ENCODE results near the gene APH1B. TPM values are rescaled to one million over a fixed set of nuclear protein-coding genes. Genes with fewer than 3 reads are reported as not detected.
A peak's percentile ranks its signal among the peaks of the same experiment; 100 is the strongest.
"Not testable (repeated sequence)": the region's sequence is repeated elsewhere in the genome, so short reads cannot be mapped to it uniquely, and the experiment has no call there.

APH1B gene
- total RNA-seq, 1 experiment from 2014 or later, result 5.2 TPM

- DNase-seq, result peak; percentile 91
- H3K27me3 ChIP-seq, result no peaks in the 10 kb centered on the region
- H3K36me3 ChIP-seq, result no peaks in the 10 kb centered on the region
- H3K9me3 ChIP-seq, result no peaks in the 10 kb centered on the region
- H3K4me3 ChIP-seq, result no peak overlapping the region
These were observed 55.1 kb downstream of the APH1B start for GRCh38 chr15:63332367-63333124.

DNA sequence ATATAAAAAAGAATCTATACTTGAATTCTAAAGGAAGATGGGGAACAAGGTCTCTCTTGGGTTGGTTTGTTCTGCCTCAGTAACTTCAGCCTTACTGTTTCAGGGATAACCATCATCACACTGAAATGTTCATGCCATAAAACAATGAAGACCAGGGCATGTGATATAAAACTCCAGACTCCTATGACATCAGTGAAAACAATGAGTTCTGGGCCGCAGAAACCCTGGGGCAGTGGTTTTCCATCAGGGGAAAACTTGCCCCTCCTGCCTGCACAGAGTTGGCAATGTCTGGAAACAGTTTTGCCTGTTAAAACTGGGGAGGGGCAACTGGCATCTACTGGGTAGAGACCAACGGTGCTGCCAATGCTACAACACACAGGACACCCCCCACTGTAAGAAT lies 57.4 kb downstream of the APH1B start:
- no peaks in the 10 kb centered on the region for H3K27me3 ChIP-seq
- H3K9me3 ChIP-seq, result no peaks in the 10 kb centered on the region
- DNase-seq, result no peak
- no peaks in the 10 kb centered on the region for H3K36me3 ChIP-seq
- H3K4me3 ChIP-seq, result no peak overlapping the region

- no peaks in the 10 kb centered on the region for H3K36me3 ChIP-seq
- DNase-seq, result no peak
- no peak overlapping the region for H3K4me3 ChIP-seq
- H3K27me3 ChIP-seq, result no peaks in the 10 kb centered on the region
- no peaks in the 10 kb centered on the region for H3K9me3 ChIP-seq
These were observed 58.3 kb downstream of the APH1B start for GRCh38 chr15:63335543-63336240.

GRCh38 chr15:63337046-63337445 lies 59.6 kb downstream of the APH1B start:
- Histone ChIP-seq H3K9me3 (no peaks in the 10 kb centered on the region), H3K27me3 (no peaks in the 10 kb centered on the region), H3K4me3 (no peak overlapping the region), H3K36me3 (no peaks in the 10 kb centered on the region)
- DNase-seq, result no peak

GRCh38 chr15:63338170-63338569 lies 60.8 kb downstream of the APH1B start:
- no peaks in the 10 kb centered on the region for H3K27me3 ChIP-seq
- H3K36me3 ChIP-seq, result no peaks in the 10 kb centered on the region
- peak; percentile 58 for DNase-seq
- H3K4me3 ChIP-seq, result no peak overlapping the region
- H3K9me3 ChIP-seq, result no peaks in the 10 kb centered on the region

DNA sequence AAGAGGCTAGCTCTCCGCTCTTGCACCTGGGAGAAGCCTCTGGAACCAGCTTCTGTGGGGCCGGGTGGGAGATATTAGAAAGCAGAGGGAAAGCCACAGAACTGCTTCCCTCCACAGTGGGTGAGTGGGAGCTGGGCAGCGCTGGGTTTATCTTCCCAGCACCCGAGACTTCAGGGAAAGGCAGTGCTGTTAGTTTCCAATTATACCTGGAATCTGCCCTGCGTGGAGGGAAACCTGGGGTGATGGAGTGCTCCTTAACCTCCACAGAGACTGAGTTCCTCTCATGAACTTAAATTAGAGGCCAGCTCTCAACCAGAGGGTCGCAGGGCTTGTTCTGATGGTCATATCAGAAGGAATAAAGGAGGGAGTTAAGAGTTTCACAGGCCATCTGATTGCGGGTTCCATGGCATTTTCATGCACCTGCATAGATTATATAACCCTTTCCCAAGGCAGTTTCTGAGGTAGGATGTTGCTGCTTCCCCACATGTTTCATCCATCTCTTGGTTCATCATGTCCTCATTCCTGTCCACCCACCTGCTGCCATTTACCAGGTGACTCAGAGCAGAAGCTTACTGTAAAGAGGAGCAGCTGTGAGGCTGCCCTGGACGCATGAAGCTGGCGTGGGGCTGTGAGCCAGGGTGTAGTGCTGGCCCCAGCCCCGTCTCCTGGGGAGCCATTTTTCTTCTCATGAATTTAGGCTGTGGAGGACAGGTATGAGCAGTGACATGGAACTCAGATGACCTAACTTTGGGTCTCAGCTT lies 61.8 kb downstream of the APH1B start:
- no peaks in the 10 kb centered on the region for H3K9me3 ChIP-seq
- H3K36me3 ChIP-seq, result no peaks in the 10 kb centered on the region
- no peaks in the 10 kb centered on the region for H3K27me3 ChIP-seq
- no peak for DNase-seq
- H3K4me3 ChIP-seq, result no peak overlapping the region

DNA sequence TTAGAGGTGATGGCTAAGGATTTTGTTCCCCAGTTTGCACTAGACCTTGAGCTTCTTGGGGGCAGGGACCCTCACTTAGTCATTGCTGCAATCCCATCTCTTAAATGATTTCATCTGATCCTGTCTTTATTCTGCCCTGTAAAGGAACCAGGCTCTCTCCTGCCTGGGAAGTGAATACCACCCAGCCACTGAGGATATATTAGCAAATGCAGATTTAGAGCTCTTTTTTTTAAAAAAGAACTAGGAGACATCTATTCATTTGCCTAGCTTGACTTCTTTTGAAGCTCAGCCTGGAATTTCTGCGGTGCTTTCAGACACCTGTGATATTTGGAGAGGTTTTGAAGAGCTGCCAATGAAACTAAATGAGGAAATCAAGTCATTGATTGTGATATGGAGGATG lies 62.4 kb downstream of the APH1B start:
- H3K9me3 ChIP-seq, result no peaks in the 10 kb centered on the region
- no peaks in the 10 kb centered on the region for H3K36me3 ChIP-seq
- H3K27me3 ChIP-seq, result no peaks in the 10 kb centered on the region
- no peak for DNase-seq
- no peak overlapping the region for H3K4me3 ChIP-seq

DNA sequence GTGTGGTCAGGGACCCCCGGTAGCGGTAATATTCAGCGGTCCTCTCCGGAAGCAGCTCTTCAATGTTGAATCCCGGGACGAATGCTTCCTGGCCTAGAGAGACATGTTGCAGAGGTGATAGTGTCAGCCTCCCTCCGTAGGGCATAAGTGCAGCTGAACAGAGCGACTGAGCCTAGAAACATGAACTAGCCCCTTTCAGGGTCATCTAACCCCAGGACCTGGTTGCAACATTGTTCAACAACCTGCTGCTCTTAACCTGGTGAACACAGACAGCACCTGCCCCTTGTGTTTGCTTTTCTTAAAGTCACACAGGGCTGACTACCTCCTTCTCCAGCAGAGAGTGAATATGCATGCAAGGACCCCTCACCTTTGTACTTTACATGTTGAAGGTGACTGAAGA lies 62.9 kb downstream of the APH1B start:
- no peaks in the 10 kb centered on the region for H3K27me3 ChIP-seq
- no peak for DNase-seq
- no peaks in the 10 kb centered on the region for H3K9me3 ChIP-seq
- no peaks in the 10 kb centered on the region for H3K36me3 ChIP-seq
- H3K4me3 ChIP-seq, result no peak overlapping the region

DNA sequence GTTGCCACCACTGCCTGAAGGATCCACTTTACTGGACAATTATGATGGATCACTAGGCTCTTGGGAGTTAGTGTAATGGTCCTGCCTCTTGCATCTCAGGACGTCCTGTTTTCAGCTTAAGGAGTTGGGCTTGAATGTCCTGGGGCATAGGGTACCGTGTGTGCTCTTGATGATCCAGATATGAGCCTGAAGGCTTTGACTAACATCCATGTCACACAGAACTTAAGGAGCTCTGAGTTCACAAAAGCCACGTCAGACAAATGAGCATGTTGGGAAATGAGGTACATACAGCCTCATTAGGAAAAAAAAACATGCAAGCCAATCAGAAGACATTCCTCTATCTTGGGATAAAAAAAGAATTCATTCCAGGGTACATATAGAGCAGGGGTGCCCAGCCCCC lies 63.5 kb downstream of the APH1B start:
- H3K9me3 ChIP-seq, result no peaks in the 10 kb centered on the region
- H3K4me3 ChIP-seq, result no peak overlapping the region
- no peak for DNase-seq
- no peaks in the 10 kb centered on the region for H3K36me3 ChIP-seq
- H3K27me3 ChIP-seq, result no peaks in the 10 kb centered on the region

GRCh38 chr15:63341898-63342297 lies 64.5 kb downstream of the APH1B start:
- H3K27me3 ChIP-seq, result no peaks in the 10 kb centered on the region
- no peaks in the 10 kb centered on the region for H3K9me3 ChIP-seq
- DNase-seq, result no peak
- no peak overlapping the region for H3K4me3 ChIP-seq
- no peaks in the 10 kb centered on the region for H3K36me3 ChIP-seq

- not testable (repeated sequence) for H3K36me3 ChIP-seq, DNase-seq, H3K4me3 ChIP-seq, H3K9me3 ChIP-seq, H3K27me3 ChIP-seq
These were observed 65.7 kb downstream of the APH1B start for GRCh38 chr15:63342996-63343562.

DNA sequence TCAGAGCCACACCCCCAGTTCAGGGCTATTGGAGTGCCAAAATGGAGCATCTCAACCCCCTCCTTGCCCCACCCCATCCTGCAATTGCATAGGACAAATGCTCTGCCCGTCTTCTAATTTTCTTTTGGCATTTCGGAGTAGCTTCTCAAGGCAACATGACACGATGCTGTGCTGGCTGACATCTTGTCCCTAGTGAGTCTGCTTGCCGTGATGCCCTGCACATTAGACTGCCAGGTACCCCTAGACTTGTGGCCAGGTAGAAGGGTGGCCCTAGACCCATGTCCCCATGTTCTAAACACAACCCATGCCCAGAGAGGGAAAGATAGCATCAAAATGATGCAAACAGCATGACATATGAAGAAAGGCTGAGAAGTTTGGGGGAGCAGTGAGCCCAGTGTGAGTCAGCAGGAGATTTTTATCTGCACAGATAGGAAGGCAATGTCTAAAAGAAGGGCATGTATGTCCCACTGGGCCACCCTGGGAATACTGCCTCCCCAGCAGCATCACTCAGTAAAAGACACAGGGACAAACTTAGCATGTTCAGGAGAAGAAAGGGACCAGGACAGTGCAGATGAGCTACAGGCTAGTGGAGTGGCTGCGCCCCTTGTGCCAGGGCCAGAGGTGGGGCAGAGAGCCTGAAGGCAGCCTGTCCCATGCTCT lies 67.5 kb downstream of the APH1B start:
- DNase-seq, result no peak
- no peaks in the 10 kb centered on the region for H3K9me3 ChIP-seq
- H3K4me3 ChIP-seq, result no peak overlapping the region
- H3K27me3 ChIP-seq, result no peaks in the 10 kb centered on the region
- H3K36me3 ChIP-seq, result no peaks in the 10 kb centered on the region

DNA sequence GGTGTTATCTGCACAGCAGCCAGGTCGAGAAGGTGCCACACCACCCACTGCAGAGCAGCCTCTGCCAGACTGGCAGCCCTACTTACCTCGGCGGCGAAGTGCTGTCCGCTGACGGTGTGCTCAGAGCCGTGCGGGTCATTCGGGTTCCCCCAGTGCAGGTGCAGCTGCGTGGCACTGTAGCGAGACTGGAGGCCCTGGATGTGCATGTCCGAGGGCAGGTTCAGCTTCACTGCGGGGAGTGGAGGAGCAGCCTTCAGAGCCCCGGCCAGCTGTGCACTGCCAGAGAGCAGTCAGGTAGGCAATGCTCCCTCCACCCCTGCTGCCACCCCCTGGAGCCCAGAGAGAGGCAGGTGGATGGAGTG lies 68.0 kb downstream of the APH1B start:
- H3K36me3 ChIP-seq, result no peaks in the 10 kb centered on the region
- H3K27me3 ChIP-seq, result no peaks in the 10 kb centered on the region
- DNase-seq, result no peak
- no peak overlapping the region for H3K4me3 ChIP-seq
- H3K9me3 ChIP-seq, result no peaks in the 10 kb centered on the region

DNA sequence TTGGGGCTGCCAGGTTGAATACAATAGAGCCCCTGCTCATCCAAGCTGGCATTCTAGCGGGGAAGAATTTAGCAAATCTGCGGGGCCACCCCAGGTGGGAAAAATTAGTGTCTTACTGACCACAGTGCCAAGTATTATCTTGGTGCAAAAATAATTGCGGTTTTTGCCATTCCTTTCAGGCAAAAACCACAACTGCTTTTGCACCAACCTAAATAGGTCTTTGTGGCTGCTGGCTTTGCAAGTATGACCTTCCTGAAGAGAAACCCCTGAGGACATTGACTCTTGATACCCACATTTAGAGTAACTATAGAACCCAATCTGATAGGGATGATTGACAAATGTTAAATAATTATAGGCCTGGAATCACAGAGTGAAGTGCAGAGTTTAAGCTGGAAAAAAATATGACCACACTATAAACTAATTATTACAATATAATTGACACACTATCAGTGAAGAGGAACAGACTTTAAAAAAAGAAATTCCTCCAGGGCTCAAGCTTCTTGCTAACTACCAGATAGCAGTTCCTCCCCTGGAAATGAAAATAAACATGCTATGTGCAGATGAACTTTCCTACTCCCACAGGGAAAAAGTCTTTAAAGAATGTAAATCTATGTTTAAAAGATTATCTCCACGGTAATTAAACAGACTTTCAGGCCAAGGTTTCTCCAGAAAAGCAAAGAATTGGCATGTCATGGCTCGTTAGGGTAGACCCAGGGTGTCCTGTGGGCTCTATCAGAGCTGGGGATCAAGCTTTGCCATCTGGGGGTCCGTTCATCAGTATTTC lies 69.9 kb downstream of the APH1B start:
- H3K36me3 ChIP-seq, result no peaks in the 10 kb centered on the region
- DNase-seq, result no peak
- no peak overlapping the region for H3K4me3 ChIP-seq
- H3K27me3 ChIP-seq, result no peaks in the 10 kb centered on the region
- no peaks in the 10 kb centered on the region for H3K9me3 ChIP-seq

DNA sequence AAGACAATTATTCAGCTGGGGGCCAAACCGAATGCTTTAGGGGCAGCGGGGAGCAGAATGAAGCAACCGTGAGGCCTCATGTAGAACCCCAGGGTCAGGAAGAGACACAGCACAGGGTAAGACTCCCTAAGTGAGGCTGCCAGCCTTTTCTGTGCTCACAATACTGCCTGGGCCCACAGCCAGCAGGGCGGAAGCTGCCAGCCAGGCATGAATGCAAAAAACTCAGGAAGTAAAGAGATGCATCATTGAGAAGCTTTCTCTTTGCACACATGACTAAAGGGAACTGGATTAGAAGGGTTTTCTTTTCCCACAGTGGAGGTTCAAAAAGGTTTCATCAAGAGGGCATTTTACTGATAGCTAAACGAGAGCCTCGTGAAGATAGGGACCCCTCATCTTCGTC lies 71.0 kb downstream of the APH1B start:
- DNase-seq, result peak; percentile 94
- Histone ChIP-seq H3K27me3 (no peaks in the 10 kb centered on the region), H3K36me3 (no peaks in the 10 kb centered on the region), H3K4me3 (no peak overlapping the region), H3K9me3 (no peaks in the 10 kb centered on the region)

DNA sequence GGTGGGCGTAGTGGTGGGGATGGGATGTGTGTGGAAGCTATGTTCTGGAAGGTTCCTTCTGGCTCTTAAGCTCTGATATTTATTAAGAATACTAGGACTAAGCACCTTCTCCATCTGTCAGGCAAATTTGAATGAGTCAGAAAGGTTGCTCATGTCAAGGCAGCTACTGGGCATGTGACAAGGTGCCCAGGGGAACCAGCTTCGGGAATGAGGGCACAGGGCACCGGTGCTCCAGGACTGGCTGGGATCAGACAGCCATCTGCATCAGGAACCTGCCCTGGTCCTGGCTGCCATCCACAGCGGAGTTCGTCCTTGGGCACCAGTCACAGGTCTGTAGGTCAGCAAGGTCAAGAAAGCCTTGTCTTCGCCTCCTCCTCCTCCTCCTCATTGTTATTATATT lies 71.8 kb downstream of the APH1B start:
- H3K9me3 ChIP-seq, result no peaks in the 10 kb centered on the region
- H3K27me3 ChIP-seq, result no peaks in the 10 kb centered on the region
- DNase-seq, result no peak
- no peaks in the 10 kb centered on the region for H3K36me3 ChIP-seq
- H3K4me3 ChIP-seq, result no peak overlapping the region
